Measurements from ENCODE around the gene ZNF778.

ZNF778 gene

GRCh38 chr16:89201439-89202377 is 15.8 kb upstream of the ZNF778 start:
- no peak overlapping the region for H3K4me3 ChIP-seq (ENCODE audit: control insufficient read depth, low read depth, low read length)
- DNase-seq (ENCODE audit: low read depth), result no peak
- TF ChIP-seq CTCF (IDR thresholded peaks at IDR 0.05; ENCODE audit: control insufficient read depth, insufficient read depth, low read depth, low read length, missing control alignments), result no peak

GRCh38 chr16:89202422-89203215 is 14.9 kb upstream of the ZNF778 start:
- no peak for DNase-seq (ENCODE audit: low read depth)
- TF ChIP-seq CTCF (IDR thresholded peaks at IDR 0.05; ENCODE audit: control insufficient read depth, insufficient read depth, low read depth, low read length, missing control alignments), result no peak
- H3K4me3 ChIP-seq (ENCODE audit: control insufficient read depth, low read depth, low read length), result no peak overlapping the region

- TF ChIP-seq CTCF (IDR thresholded peaks at IDR 0.05; ENCODE audit: control insufficient read depth, insufficient read depth, low read depth, low read length, missing control alignments), result no peak
These were observed 9.5 kb upstream of the ZNF778 start for GRCh38 chr16:89207993-89208392.

GRCh38 chr16:89209522-89210044 is 7.9 kb upstream of the ZNF778 start:
- no peak overlapping the region for H3K4me3 ChIP-seq (ENCODE audit: control insufficient read depth, low read depth, low read length)
- DNase-seq (ENCODE audit: low read depth), result no peak
- no peak for TF ChIP-seq CTCF (IDR thresholded peaks at IDR 0.05; ENCODE audit: control insufficient read depth, insufficient read depth, low read depth, low read length, missing control alignments)

More at GRCh38 chr16:89207993-89208392, 9.5 kb upstream of the ZNF778 start:
- no peak for DNase-seq (ENCODE audit: low read depth)
- H3K4me3 ChIP-seq (ENCODE audit: control insufficient read depth, low read depth, low read length), result no peak overlapping the region

GRCh38 chr16:89210165-89210903 is 7.2 kb upstream of the ZNF778 start:
- H3K4me3 ChIP-seq (ENCODE audit: control insufficient read depth, low read depth, low read length), result no peak overlapping the region
- TF ChIP-seq CTCF (IDR thresholded peaks at IDR 0.05; ENCODE audit: control insufficient read depth, insufficient read depth, low read depth, low read length, missing control alignments), result no peak
- DNase-seq (ENCODE audit: low read depth), result no peak

Data from AG09309 (cell line).